ENCODE measurements around the gene METTL13.

METTL13 gene

DNA sequence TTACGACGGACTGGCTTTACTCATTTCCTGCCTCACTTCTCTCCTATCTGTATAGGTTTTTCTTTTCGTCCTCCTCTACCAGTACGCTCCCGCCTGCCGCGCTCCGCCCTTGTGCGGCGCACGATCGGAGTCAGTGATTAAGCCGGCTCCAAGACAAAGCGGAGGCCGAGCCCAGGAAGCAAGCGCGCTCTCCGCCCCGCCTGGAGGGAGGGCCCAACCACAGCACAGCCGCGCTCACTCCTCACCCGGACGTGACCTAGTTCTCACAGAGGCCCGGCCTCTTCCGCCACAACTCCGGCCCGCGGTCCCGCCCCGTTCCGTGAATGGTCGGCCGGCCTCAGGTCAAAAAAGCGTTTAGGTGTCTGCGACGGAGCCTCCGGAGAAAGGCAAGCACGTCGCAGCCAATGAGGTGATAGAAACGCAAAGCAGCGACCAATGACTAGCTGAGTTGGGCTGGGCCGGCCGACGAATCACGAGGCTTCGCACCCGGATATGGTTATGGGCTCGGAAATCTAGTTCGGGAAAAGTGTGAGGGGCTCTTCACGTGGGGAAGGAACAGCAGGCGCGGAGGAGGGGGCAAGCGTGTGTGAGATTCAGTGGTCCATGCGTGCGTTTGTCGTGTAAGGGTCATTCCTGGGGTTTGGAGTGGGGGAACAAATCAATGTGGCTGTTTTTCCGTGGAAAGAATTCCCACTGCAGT, at the start of gene METTL13 (continued):
- 0 out of 2 replicates have a peak, but pooled peaks have one; percentile 17 for TF ChIP-seq ZBTB10 (tag by site-specific recombination; IDR thresholded peaks at IDR 0.05)
- TF ChIP-seq ZNF585B (tag by site-specific recombination; IDR thresholded peaks at IDR 0.05): no peak
- no peak for TF ChIP-seq ZNF488 (tag by site-specific recombination; IDR thresholded peaks at IDR 0.05)
- TF ChIP-seq ZSCAN23 (tag by site-specific recombination; IDR thresholded peaks at IDR 0.05): no peak
- TF ChIP-seq ZBTB17 (tag by site-specific recombination; IDR thresholded peaks at IDR 0.05): peak; percentile 93
- no peak for TF ChIP-seq ZNF169 (tag by site-specific recombination; IDR thresholded peaks at IDR 0.05)
- TF ChIP-seq, protein P1, sequence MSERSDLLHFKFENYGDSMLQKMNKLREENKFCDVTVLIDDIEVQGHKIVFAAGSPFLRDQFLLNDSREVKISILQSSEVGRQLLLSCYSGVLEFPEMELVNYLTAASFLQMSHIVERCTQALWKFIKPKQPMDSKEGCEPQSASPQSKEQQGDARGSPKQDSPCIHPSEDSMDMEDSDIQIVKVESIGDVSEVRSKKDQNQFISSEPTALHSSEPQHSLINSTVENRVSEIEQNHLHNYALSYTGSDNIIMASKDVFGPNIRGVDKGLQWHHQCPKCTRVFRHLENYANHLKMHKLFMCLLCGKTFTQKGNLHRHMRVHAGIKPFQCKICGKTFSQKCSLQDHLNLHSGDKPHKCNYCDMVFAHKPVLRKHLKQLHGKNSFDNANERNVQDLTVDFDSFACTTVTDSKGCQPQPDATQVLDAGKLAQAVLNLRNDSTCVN (tag by site-specific recombination; optimal IDR thresholded peaks at IDR 0.05): peak; percentile 84
- TF ChIP-seq GLIS1 (tag by site-specific recombination; IDR thresholded peaks at IDR 0.05): peak; percentile 17; the same call in 1 of the 2 replicates
- no peak for TF ChIP-seq ZNF792 (tag by site-specific recombination; IDR thresholded peaks at IDR 0.05)
- no peak for TF ChIP-seq ZFHX2 (tag by site-specific recombination; conservative IDR thresholded peaks at IDR 0.05)
- no peak for TF ChIP-seq ZNF266 (tag by site-specific recombination; IDR thresholded peaks at IDR 0.05; ENCODE audit: low read depth)
- TF ChIP-seq ZNF184 (tag by site-specific recombination; IDR thresholded peaks at IDR 0.05): no peak
- TF ChIP-seq ZIC2 (tag by site-specific recombination; IDR thresholded peaks at IDR 0.05): no peak
- TF ChIP-seq ZNF514 (tag by site-specific recombination; IDR thresholded peaks at IDR 0.05): no peak
- TF ChIP-seq PBX3 (CRISPR knock-in tag; IDR thresholded peaks at IDR 0.05): no peak
- TF ChIP-seq SCRT2 (tag by site-specific recombination; IDR thresholded peaks at IDR 0.05): no peak
- TF ChIP-seq KLF17 (tag by site-specific recombination; IDR thresholded peaks at IDR 0.05): peak; percentile 58
- peak; percentile 79; the same call in 1 of the 2 replicates for TF ChIP-seq ZBTB20 (tag by site-specific recombination; IDR thresholded peaks at IDR 0.05)
- TF ChIP-seq IKZF3 (tag by site-specific recombination; IDR thresholded peaks at IDR 0.05): peak; percentile 74
- TF ChIP-seq, protein P2, sequence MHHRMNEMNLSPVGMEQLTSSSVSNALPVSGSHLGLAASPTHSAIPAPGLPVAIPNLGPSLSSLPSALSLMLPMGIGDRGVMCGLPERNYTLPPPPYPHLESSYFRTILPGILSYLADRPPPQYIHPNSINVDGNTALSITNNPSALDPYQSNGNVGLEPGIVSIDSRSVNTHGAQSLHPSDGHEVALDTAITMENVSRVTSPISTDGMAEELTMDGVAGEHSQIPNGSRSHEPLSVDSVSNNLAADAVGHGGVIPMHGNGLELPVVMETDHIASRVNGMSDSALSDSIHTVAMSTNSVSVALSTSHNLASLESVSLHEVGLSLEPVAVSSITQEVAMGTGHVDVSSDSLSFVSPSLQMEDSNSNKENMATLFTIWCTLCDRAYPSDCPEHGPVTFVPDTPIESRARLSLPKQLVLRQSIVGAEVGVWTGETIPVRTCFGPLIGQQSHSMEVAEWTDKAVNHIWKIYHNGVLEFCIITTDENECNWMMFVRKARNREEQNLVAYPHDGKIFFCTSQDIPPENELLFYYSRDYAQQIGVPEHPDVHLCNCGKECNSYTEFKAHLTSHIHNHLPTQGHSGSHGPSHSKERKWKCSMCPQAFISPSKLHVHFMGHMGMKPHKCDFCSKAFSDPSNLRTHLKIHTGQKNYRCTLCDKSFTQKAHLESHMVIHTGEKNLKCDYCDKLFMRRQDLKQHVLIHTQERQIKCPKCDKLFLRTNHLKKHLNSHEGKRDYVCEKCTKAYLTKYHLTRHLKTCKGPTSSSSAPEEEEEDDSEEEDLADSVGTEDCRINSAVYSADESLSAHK (tag by site-specific recombination; IDR thresholded peaks at IDR 0.05): no peak; the same call in 1 of the 2 replicates
- TF ChIP-seq HOXD13 (CRISPR knock-in tag; IDR thresholded peaks at IDR 0.05; ENCODE audit: borderline replicate concordance): no peak
- TF ChIP-seq KLF1 (tag by site-specific recombination; IDR thresholded peaks at IDR 0.05): peak; percentile 62
- no peak for TF ChIP-seq ZNF292 (tag by site-specific recombination; IDR thresholded peaks at IDR 0.05; ENCODE audit: borderline replicate concordance, low read depth)
- TF ChIP-seq OSR2 (tag by site-specific recombination; IDR thresholded peaks at IDR 0.05): no peak
- TF ChIP-seq, protein P3, sequence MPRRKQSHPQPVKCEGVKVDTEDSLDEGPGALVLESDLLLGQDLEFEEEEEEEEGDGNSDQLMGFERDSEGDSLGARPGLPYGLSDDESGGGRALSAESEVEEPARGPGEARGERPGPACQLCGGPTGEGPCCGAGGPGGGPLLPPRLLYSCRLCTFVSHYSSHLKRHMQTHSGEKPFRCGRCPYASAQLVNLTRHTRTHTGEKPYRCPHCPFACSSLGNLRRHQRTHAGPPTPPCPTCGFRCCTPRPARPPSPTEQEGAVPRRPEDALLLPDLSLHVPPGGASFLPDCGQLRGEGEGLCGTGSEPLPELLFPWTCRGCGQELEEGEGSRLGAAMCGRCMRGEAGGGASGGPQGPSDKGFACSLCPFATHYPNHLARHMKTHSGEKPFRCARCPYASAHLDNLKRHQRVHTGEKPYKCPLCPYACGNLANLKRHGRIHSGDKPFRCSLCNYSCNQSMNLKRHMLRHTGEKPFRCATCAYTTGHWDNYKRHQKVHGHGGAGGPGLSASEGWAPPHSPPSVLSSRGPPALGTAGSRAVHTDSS (tag by site-specific recombination; IDR thresholded peaks at IDR 0.05): no peak
- peak; percentile 81 for TF ChIP-seq ZEB2 (tag by site-specific recombination; IDR thresholded peaks at IDR 0.05)
- no peak for TF ChIP-seq MEIS1 (CRISPR knock-in tag; IDR thresholded peaks at IDR 0.05; ENCODE audit: borderline replicate concordance)

Data from HEK293 (cell line).